ENCODE measurements around the gene CEP104.

The CEP104 gene

GRCh38 chr1:3762151-3762872, 94.7 kb downstream of the CEP104 start:
- DNase-seq: no peak
